Body of pancreas (tissue), 4 donors: ENCODE measurements around the gene GDF2.

ENCODE experiments used
- POLR2A ChIP-seq, 3 donors: fragments of 450-650 bp; IDR thresholded peaks; one replicate each; pipeline ENCODE4 v1.6.1; 2016; ENCODE audit warnings: antibody characterized with exemption in 3 of 3, mild to moderate bottlenecking in 2 of 3
- TF ChIP-seq, protein P1 (sequence below), 7 experiments: fragments of 450-650 bp in 4 of 7; fragments of 200-600 bp in 3 of 7; sonication (generic) in 3 of 7; IDR thresholded peaks; one replicate each; pipeline ENCODE4 v1.5.1; 2016 to 2019; ENCODE audit warnings: antibody characterized with exemption in 7 of 7

DNA sequence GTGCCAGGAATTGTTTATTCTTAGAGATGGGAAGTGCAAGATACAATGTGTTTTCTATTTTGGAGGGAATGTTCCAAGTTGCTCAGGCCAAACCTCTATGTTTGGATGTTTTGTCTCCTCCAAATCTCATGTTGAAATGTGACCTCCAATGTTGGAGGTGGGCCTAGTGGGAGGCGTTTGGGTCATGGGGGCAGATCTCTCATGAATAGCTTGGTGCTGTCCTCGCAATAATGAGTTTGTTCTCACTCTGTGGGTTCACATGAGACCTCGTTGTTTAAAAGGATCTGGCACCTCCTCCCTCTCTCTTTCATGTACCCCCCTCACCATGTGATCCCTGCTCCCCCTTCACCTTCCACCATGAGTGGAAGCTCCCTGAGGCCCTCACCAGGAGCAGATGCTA, 30.6 kb upstream of the GDF2 start:
- TF ChIP-seq POLR2A (IDR thresholded peaks at IDR 0.05): no peak
- TF ChIP-seq, protein P1, sequence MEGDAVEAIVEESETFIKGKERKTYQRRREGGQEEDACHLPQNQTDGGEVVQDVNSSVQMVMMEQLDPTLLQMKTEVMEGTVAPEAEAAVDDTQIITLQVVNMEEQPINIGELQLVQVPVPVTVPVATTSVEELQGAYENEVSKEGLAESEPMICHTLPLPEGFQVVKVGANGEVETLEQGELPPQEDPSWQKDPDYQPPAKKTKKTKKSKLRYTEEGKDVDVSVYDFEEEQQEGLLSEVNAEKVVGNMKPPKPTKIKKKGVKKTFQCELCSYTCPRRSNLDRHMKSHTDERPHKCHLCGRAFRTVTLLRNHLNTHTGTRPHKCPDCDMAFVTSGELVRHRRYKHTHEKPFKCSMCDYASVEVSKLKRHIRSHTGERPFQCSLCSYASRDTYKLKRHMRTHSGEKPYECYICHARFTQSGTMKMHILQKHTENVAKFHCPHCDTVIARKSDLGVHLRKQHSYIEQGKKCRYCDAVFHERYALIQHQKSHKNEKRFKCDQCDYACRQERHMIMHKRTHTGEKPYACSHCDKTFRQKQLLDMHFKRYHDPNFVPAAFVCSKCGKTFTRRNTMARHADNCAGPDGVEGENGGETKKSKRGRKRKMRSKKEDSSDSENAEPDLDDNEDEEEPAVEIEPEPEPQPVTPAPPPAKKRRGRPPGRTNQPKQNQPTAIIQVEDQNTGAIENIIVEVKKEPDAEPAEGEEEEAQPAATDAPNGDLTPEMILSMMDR (IDR thresholded peaks at IDR 0.05): no peak
